Erythroblast (primary cell): Measurements from ENCODE around the gene SERINC1.

ENCODE experiments used
- GATA1 ChIP-seq: IDR thresholded peaks from 2 replicates; pipeline ENCODE4 v1.6.1; 2011; ENCODE audit warnings: low read depth, mild to moderate bottlenecking, control low read depth, low read length, moderate library complexity
- POLR2A ChIP-seq: IDR thresholded peaks from 2 replicates; pipeline ENCODE4 v1.6.1; 2011; ENCODE audit warnings: mild to moderate bottlenecking, low read length

DNA sequence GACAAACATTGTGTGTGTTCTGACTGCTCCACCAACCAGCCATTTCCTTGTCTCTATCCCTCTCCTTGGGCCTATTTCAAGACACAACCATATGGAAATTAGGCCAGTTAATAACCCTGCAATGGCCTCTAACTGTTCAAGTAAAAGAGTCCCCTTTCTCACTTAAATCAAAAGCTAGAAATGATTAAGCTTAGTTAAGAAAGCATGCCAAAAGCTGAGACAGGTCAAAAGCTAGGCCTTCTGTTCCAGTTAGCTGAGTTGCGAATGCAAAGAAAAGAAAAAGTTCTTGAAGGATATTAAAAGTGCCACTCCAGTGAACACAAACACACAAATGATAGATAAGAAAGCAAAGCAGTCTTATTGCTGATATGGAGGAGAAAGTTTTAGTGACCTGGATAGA, 22.5 kb downstream of the SERINC1 start:
- TF ChIP-seq POLR2A (no peak), GATA1 (no peak)
